ENCODE results near the gene EEF1A1.
"Not testable (repeated sequence)": the region's sequence is repeated elsewhere in the genome, so short reads cannot be mapped to it uniquely, and the experiment has no call there.

The EEF1A1 gene

GRCh38 chr6:73520688-73521350 lies at the start of gene EEF1A1:
EEF1A1 (minus strand) TSS chr6:73521032; CDS start chr6:73520026, 1,006 bp downstream.
- DNase-seq = peak; percentile 99

- no peak for DNase-seq
These were observed 48.3 kb upstream of the EEF1A1 start for GRCh38 chr6:73569121-73569520.

- no peak for DNase-seq
These were observed 46.2 kb upstream of the EEF1A1 start for GRCh38 chr6:73566954-73567591.

GRCh38 chr6:73566486-73566871 lies 45.6 kb upstream of the EEF1A1 start:
- not testable (repeated sequence) for DNase-seq

- DNase-seq = no peak
These were observed 45.1 kb upstream of the EEF1A1 start for GRCh38 chr6:73565767-73566485.

GRCh38 chr6:73564578-73565345 lies 43.9 kb upstream of the EEF1A1 start:
- no peak for DNase-seq

GRCh38 chr6:73562558-73562957 lies 41.7 kb upstream of the EEF1A1 start:
- no peak for DNase-seq

GRCh38 chr6:73560853-73561407 lies 40.1 kb upstream of the EEF1A1 start:
- DNase-seq = no peak

- DNase-seq = no peak
These were observed 39.4 kb upstream of the EEF1A1 start for GRCh38 chr6:73560182-73560732.

- DNase-seq = not testable (repeated sequence)
These were observed 38.6 kb upstream of the EEF1A1 start for GRCh38 chr6:73559399-73559794.

GRCh38 chr6:73558624-73559398 lies 38.0 kb upstream of the EEF1A1 start:
- DNase-seq = no peak

- no peak for DNase-seq
These were observed 36.0 kb upstream of the EEF1A1 start for GRCh38 chr6:73556836-73557235.

- DNase-seq = not testable (repeated sequence)
These were observed 34.6 kb upstream of the EEF1A1 start for GRCh38 chr6:73555380-73555949.

- DNase-seq = not testable (repeated sequence)
These were observed 30.3 kb upstream of the EEF1A1 start for GRCh38 chr6:73551115-73551514.

- DNase-seq = no peak
These were observed 27.9 kb upstream of the EEF1A1 start for GRCh38 chr6:73548458-73549446.

- no peak for DNase-seq
These were observed 26.2 kb upstream of the EEF1A1 start for GRCh38 chr6:73547036-73547435.

- DNase-seq = no peak
These were observed 22.1 kb upstream of the EEF1A1 start for GRCh38 chr6:73542891-73543290.

GRCh38 chr6:73542481-73542880 lies 21.6 kb upstream of the EEF1A1 start:
- DNase-seq = not testable (repeated sequence)

GRCh38 chr6:73538116-73538779 lies 17.4 kb upstream of the EEF1A1 start:
- no peak for DNase-seq

- no peak for DNase-seq
These were observed 16.8 kb upstream of the EEF1A1 start for GRCh38 chr6:73537677-73538076.

Data from NCI-H2029 (cell line).